Nephron progenitor cell (in vitro differentiated cells): ENCODE data around the gene EDN1.

Experiments used
- DNase-seq: peaks from one replicate; pipeline ENCODE4 v3.0.0; 2021
- H3K27ac Mint-ChIP-seq: 2 replicates; pipeline ENCODE4 v1.8.0; 2021; ENCODE audit warnings: mild to moderate bottlenecking, moderate library complexity, mixed read lengths
- H3K27me3 Mint-ChIP-seq: 2 replicates; pipeline ENCODE4 v1.8.0; 2021; ENCODE audit warnings: mild to moderate bottlenecking, low read depth, mixed read lengths; ENCODE audit not compliant: poor library complexity
- H3K36me3 Mint-ChIP-seq: 2 replicates; pipeline ENCODE4 v1.8.0; 2021; ENCODE audit warnings: low read depth, mixed read lengths
- H3K4me1 Mint-ChIP-seq: 2 replicates; pipeline ENCODE4 v1.8.0; 2021; ENCODE audit warnings: mixed read lengths
- H3K4me3 Mint-ChIP-seq: 2 replicates; pipeline ENCODE4 v1.8.0; 2021; ENCODE audit warnings: mild to moderate bottlenecking, moderate library complexity, mixed read lengths
- H3K9me3 Mint-ChIP-seq: 2 replicates; pipeline ENCODE4 v1.8.0; 2021; ENCODE audit warnings: mild to moderate bottlenecking, moderate library complexity, mixed read lengths
- TF ChIP-seq, protein P1 (sequence below): fragments of 200-600 bp; sonication (generic); IDR thresholded peaks from 2 replicates; pipeline ENCODE4 v1.5.0; 2021; ENCODE audit warnings: antibody characterized with exemption

Gene EDN1

DNA sequence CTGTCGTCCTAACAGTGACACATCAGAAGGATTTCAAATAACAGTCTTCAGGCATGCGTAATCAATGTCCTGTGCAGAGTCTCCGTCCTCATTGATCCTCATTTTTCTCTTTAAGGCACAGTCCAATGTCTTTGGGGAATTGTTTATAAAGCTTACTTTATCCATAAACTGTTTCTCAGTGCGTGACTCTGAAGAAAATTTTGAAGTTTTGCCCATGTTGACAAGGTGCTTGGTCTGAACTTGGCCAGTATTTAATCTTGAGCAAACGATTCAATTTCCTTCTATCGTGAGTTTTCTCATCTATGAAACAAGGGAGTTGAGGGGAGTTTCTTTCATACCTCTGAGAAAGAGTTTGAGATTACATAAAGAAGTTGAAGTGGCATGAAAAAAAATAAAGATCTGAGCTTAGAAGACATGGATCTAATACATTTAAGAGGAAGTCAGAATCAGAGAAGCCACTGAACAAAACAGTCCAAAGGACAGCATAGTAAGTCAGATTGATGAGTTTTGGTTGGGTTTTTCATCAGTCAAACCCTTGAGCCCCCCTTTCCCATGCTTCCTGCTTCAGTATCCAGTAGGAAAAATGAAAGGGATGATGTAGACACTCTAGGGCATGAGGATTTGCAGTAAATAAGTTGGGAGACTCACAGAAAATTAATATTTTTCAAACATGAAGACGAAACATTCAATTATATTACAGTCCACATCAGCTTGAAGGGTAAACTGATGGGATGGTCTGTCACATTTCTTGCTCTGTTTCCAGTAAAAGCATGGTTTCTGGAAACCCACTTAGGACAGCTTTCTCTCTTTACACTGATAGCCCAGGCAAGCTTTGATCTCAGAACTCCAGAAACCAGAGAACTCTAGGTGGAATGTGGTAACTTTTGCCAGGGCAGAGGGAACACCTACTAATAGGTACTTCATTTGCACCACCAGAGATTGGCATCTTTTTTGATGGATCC lies 8.1 kb downstream of the EDN1 start:
- peaks cover 12% of the 10 kb centered on the region for H3K27me3 Mint-ChIP-seq
- no peaks in the 10 kb centered on the region for H3K36me3 Mint-ChIP-seq
- H3K4me1 Mint-ChIP-seq: peaks cover 20% of the 10 kb centered on the region
- no peaks in the 10 kb centered on the region for H3K9me3 Mint-ChIP-seq
- no peak overlapping the region for H3K4me3 Mint-ChIP-seq
- H3K27ac Mint-ChIP-seq: no peak overlapping the region
- DNase-seq: no peak
- TF ChIP-seq, protein P1, sequence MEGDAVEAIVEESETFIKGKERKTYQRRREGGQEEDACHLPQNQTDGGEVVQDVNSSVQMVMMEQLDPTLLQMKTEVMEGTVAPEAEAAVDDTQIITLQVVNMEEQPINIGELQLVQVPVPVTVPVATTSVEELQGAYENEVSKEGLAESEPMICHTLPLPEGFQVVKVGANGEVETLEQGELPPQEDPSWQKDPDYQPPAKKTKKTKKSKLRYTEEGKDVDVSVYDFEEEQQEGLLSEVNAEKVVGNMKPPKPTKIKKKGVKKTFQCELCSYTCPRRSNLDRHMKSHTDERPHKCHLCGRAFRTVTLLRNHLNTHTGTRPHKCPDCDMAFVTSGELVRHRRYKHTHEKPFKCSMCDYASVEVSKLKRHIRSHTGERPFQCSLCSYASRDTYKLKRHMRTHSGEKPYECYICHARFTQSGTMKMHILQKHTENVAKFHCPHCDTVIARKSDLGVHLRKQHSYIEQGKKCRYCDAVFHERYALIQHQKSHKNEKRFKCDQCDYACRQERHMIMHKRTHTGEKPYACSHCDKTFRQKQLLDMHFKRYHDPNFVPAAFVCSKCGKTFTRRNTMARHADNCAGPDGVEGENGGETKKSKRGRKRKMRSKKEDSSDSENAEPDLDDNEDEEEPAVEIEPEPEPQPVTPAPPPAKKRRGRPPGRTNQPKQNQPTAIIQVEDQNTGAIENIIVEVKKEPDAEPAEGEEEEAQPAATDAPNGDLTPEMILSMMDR: no peak

DNA sequence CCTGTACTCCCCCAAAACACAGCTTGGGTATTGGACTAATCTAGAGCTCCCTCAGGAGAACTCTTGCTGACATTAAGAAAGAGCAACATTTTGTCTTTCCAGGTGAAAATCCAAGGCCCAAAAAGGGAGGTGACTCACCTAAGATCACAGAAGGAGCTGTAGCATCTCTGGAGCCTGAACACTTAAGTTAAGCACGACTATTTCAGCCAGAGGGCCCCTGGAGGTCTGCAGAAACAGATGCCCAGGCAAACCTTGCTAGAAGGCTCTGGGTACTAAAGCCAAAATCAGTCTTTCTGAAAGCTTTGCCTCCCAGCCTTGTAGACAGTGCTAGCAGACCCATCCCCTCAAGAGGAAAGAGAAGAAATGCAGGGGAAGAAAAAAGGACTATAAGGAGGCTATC lies 8.8 kb downstream of the EDN1 start:
- peaks cover 11% of the 10 kb centered on the region for H3K27me3 Mint-ChIP-seq
- DNase-seq: no peak
- peaks cover 20% of the 10 kb centered on the region for H3K4me1 Mint-ChIP-seq
- H3K9me3 Mint-ChIP-seq: no peaks in the 10 kb centered on the region
- H3K27ac Mint-ChIP-seq: no peak overlapping the region
- TF ChIP-seq, protein P1: no peak
- H3K36me3 Mint-ChIP-seq: no peaks in the 10 kb centered on the region
- H3K4me3 Mint-ChIP-seq: no peak overlapping the region

DNA sequence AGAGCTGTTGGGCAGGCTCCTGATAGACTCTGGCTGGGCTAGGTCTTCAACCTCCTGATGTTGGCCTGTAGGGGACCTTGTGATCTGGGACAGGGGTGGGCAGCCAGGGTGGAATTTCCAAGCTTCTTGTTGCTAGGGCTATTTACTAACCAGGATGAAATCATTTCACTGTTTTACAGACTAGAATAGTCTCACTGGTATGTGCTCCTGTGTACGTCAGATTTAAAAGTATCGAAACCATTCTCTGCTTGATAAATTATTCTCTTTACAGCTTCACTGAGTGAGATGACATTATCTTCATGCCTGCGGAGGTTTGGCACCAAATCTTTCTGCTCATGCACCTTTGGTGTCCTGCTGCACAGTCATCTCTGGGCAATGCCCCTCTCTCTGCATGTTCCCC lies 10.9 kb downstream of the EDN1 start:
- H3K27ac Mint-ChIP-seq: no peak overlapping the region
- H3K36me3 Mint-ChIP-seq: no peaks in the 10 kb centered on the region
- no peaks in the 10 kb centered on the region for H3K9me3 Mint-ChIP-seq
- DNase-seq: no peak
- TF ChIP-seq, protein P1: no peak
- no peak overlapping the region for H3K4me3 Mint-ChIP-seq
- H3K27me3 Mint-ChIP-seq: peaks cover 18% of the 10 kb centered on the region
- H3K4me1 Mint-ChIP-seq: peaks cover 11% of the 10 kb centered on the region

DNA sequence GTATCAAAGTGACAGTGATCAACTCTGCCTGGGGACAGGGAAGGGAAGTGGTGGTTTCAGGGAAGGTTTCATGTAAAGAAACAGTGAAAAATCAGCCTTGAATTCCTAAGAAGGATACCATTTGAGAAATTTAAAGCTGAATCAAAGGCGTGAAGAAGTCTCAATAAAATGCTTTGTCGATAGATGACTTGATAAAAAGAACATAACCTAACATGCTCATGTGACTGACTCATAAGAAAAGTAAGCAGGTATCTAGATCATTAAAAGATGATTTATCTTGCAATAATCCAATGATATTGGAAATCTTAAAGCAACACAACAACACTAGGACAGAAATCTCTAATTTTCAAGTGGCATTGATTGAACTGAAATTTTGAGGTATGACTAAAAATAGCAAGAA lies 14.3 kb downstream of the EDN1 start:
- no peak overlapping the region for H3K4me3 Mint-ChIP-seq
- no peak for DNase-seq
- no peaks in the 10 kb centered on the region for H3K9me3 Mint-ChIP-seq
- no peaks in the 10 kb centered on the region for H3K36me3 Mint-ChIP-seq
- TF ChIP-seq, protein P1: no peak
- H3K27me3 Mint-ChIP-seq: peaks cover 18% of the 10 kb centered on the region
- no peak overlapping the region for H3K27ac Mint-ChIP-seq
- H3K4me1 Mint-ChIP-seq: peaks cover 8% of the 10 kb centered on the region

DNA sequence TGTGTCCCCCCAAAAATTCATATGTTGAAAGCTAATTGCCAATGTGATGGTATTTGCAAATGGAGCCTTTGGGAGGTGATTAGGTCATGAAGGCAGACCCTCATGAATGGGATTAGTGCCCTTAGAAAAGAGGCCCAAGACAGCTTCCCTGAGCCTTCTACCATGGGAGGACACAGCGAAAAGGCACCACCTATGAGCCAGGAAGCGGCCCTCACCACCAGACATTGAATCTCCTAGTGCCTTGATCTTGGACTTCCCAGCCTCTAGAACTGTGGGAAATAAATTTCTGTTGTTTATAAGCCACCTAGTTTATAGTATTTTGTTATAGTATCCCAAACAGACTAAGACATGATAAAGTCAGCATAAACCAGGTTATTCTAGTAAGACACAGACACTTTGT lies 18.9 kb downstream of the EDN1 start:
- DNase-seq: no peak
- no peaks in the 10 kb centered on the region for H3K36me3 Mint-ChIP-seq
- no peaks in the 10 kb centered on the region for H3K4me1 Mint-ChIP-seq
- H3K27ac Mint-ChIP-seq: no peak overlapping the region
- H3K27me3 Mint-ChIP-seq: peaks cover 12% of the 10 kb centered on the region
- H3K4me3 Mint-ChIP-seq: no peak overlapping the region
- H3K9me3 Mint-ChIP-seq: no peaks in the 10 kb centered on the region
- TF ChIP-seq, protein P1: no peak

DNA sequence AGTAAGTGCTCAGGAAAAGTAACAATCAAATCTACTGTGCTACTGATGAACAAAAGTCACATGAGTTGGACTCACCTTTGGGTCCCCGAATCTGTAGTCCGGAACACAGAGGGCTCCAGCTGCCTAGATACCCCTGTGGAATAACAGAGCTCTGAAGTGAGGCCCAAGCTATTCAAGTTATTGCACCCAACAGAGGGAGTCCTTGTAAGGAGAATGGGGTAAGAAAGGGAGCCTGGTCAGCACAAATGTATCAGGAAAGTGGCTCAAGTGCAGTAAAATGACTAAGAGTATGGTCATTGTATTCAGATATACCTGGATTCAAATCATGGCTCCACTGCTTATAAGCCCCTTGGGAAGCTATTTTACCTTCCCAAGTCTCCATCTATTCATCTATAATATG lies 20.9 kb downstream of the EDN1 start:
- no peak overlapping the region for H3K4me3 Mint-ChIP-seq
- no peaks in the 10 kb centered on the region for H3K9me3 Mint-ChIP-seq
- TF ChIP-seq, protein P1: no peak
- no peaks in the 10 kb centered on the region for H3K36me3 Mint-ChIP-seq
- H3K27ac Mint-ChIP-seq: no peak overlapping the region
- no peak for DNase-seq
- H3K27me3 Mint-ChIP-seq: peaks cover 5% of the 10 kb centered on the region
- no peaks in the 10 kb centered on the region for H3K4me1 Mint-ChIP-seq
